ENCODE data around the gene EMP2.
"Not testable (repeated sequence)": the region's sequence is repeated elsewhere in the genome, so short reads cannot be mapped to it uniquely, and the experiment has no call there.

EMP2 gene

DNA sequence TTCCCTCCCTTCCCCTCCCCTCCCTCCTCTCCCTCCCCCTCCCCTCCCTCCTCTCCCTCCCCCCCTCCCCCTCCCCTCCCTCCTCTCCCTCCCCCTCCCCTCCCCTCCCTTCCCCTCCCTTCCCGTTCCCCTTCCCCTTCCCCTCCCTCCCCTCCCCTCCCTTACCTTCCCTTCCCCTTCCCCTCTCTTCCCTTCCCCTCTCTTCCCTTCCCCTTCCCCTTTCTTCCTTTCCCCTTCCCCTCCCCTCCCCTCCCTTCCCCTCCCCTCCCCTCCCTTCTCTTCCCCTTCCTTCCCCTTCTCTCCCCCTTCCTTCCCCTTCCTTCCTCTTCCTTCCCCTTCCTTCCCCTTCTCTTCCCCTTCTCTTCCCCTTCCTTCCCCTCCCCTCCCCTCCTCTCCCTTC is 61.1 kb downstream of the EMP2 start:
- DNase-seq, result no peak

DNA sequence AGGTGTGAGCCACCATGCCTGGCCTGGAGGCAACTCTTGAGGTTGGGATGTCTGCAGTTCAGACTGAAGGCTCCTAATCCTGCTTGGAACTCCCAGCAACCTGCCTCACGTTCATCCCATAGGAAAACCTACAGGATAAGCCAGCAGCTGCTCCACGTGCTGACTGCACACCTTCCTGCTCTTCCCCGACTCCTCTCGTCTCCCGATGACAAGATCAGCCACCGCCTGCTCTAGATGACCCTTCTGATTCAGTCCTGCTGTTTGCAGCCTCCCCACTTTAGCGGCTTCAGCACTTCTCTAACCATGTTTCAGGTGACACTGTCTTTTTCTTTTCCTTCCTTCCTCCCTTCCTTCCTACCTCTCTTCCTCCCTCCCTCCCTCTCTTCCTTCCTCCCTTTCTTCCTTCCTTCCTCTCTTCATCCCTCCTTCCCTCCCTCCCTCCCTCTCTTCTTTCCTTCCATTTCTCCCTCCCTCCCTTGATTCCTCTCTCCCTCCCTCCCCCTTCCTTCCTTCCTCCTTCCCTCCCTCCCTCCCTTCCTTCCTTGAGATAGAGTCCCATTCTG is 61.8 kb downstream of the EMP2 start:
- no peak for DNase-seq

DNA sequence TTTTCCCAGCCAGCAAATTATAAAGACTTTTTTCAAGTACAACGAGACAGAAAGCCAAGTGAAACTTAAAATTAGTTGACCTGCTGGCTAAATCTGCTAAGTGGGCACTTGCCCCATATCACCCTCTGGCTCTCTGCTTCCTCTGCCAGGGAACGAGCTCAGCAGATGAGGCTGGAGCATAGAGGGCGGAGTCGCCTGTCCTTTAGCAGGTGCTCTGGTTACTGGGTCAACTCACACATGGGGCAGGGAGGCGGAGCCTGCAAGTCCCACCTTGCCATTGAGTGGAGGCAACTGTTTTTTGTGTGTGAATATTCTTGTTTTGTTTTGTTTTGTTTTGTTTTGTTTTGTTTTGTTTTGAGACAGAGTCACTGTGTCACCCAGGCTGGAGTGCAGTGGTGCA is 62.5 kb downstream of the EMP2 start:
- no peak for DNase-seq

DNA sequence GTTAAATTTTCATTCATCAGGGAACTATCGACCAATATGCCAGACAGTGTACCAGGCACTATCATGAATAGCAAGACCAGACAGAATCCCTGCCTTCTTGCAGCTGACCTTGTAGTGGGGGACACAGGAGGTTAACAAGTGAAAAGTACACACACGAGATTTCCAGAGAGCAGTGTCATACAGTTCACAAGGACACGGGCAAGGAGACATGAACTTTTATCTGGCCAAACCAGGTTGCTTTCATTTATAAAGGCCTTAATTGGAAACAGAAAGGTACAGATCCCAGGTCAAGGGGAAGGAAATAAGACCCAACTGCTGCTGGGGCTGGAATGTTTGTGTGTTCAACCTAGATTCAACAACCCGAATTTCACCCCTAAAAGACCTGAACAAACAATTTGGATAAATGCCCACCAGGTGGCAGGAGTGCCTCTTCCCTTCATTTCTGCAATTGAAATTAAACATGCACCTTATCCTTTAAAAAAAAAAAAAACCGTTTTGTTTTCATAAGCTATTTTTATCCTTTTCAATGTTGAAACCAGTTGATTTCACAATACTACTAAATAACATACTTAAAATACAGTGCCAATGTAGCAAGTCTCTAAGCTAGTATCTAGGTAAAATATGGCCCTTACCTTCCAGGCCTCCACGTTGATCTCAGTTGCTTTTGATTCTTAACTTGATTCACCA is 65.9 kb downstream of the EMP2 start:
- peak; percentile 22 for DNase-seq

DNA sequence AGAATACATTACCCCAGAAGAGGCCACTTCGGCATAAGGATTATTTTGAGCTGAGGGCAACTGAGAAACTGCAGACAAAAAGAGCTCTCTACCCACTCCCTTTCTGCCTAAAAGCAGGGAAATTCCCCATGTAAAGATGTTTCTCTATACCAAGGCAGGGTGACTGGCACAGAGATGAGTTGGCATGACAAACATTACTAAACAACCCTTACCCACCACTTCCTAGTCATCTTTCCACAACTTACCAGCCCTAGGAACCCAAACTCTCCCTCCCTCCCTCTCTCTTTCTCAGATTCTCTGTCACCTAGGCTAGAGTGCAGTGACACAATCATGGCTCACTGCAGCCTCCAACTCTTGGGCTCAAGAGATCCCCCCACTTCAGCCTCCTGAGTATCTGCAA is 68.6 kb downstream of the EMP2 start:
- DNase-seq, result no peak

DNA sequence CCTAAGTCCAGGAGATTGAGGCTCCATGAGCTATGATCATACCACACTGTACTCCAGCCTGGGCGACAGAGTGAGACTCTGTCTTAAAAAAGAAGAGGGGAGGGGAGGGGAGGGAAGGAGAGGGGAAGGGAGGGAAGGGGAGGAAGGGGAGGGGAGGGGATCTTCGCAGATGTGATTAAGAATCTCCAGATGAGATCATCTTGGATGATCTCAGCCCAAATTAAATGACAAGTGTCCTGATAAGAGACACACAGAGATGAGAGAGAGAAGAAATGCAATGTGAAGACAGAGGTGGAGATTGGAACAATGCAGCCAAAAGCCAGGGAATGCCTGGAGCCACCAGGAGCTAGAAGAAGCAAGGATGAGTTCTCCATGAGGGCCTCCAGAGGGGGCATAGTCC is 70.1 kb downstream of the EMP2 start:
- DNase-seq, result no peak

DNA sequence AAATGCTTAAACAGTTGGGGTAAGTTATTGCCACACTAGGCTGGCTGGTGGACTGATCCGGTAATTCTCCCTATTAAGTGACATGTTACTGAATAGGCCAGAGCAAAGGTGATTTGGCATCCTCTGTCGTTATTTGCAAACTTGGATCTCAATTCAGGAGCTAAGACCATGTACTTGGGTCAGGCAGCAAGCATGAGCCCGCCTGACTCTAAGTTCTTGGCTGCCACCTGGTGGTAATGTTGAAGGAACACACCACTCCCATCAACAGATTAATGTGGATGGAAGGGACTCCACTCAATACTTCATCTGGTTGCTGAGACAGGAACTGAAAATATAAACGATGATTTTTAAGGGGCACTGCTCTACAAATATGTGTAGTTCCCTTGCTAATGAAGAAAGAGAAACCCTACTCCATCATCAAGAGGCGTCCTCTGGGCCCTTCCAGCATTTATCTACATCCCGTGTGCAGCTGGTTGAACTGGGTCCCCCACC is 70.8 kb downstream of the EMP2 start:
- DNase-seq, result peak; percentile 28

DNA sequence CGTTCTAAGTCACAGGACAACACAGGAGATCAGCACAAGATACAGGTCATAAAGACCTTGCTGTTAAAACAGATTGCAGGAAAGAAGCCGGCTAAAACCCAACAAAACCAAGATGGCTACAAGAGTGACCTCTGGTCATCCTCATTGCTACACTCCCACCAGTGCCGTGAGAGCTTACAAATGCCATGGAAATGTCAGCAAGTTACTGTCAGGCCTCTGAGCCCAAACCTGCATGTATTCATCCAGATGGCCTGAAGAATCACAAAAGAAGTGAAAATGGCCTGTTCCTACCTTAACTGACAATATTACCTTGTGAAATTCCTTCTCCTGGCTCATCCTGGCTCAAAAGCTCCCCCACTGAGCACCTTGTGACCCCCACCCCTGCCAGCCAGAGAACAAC is 75.1 kb downstream of the EMP2 start:
- DNase-seq, result not testable (repeated sequence)

DNA sequence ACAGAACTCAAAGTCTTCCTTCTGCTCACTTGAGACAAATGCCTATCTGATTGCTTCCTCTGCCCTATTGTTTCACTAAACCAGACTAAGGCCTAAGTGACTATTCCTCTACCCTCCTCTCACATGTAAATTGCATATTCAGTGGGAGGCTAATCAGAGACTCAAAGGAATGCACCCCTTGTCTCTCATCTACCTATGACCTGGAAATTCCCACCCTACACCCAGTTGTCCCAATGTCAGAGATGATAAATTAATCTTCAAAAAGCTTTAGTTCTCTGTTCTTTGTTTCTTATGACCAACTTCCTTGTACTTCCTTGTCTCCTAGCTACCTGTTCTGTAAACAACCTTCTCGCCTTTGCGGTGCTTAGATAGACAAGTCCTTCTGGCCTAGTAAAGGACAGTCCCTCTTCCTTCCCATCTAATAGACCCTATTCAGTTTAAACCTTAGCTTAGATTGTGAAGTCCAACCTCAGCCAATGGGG is 76.0 kb downstream of the EMP2 start:
- DNase-seq, result no peak

DNA sequence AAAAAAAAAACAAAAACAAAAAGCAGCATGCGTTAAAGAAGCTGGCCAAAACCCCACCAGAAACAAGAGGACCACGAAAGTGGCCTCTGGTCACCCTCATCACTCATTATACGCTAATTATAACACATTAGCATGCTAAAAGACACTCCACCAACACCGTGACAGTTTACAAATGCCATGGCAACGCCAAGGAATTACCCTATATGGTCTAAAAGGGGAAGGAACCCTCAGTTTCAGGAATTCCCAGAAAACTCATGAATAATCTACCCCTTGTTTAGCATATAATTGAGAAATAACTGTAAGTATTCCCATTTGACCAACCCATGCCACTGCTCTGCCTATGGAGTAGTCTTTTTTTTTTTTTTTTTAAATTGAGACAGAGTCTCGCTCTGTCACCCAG is 77.6 kb downstream of the EMP2 start:
- DNase-seq, result no peak

DNA sequence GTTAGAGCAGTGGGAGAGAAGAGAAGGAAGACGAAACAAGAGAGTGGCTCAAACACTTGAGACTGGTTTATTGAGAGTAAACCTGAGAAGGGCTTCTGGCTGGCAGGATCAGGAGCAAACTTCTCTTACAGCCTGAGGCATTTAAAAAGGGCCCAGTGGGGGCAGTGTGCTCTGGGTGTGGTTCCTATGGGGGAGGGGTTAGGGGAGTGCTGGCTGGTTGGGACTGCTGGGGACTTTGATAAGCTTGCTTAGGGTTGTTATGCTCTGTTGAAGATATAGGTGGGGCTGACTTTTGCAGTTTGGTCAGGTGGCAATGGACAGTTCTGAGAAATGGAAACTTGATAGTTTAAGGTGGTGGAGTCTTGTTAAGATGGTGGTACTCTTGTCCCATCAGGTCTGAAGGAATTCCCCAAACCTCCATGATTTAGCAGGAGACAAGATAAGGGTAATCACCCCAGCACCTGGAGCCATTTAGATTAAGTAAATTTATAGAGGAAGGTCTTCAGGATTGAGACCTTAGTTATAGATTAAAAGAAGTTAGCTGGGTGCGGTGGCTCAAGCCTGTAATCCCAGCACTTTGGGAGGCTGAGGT is 79.3 kb downstream of the EMP2 start:
- DNase-seq, result no peak

DNA sequence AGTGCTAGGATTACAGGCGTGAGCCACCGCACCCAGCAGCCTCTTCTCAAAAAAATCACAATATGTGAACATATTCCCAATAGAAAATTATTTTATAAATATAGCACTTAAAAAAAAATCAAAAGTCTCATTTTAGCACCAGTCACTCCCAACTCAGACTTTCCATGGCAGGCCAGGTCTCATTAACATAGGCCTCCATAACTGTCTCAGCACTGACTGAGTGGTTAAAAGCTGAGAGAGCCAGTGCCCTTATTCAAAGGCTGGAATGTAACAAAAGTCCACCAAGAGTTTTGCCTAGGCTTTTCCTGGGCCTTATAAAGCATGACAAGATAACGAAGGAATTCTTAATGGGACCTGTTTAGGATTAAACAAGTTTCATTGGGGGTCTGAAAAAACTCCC is 79.8 kb downstream of the EMP2 start:
- no peak for DNase-seq

DNA sequence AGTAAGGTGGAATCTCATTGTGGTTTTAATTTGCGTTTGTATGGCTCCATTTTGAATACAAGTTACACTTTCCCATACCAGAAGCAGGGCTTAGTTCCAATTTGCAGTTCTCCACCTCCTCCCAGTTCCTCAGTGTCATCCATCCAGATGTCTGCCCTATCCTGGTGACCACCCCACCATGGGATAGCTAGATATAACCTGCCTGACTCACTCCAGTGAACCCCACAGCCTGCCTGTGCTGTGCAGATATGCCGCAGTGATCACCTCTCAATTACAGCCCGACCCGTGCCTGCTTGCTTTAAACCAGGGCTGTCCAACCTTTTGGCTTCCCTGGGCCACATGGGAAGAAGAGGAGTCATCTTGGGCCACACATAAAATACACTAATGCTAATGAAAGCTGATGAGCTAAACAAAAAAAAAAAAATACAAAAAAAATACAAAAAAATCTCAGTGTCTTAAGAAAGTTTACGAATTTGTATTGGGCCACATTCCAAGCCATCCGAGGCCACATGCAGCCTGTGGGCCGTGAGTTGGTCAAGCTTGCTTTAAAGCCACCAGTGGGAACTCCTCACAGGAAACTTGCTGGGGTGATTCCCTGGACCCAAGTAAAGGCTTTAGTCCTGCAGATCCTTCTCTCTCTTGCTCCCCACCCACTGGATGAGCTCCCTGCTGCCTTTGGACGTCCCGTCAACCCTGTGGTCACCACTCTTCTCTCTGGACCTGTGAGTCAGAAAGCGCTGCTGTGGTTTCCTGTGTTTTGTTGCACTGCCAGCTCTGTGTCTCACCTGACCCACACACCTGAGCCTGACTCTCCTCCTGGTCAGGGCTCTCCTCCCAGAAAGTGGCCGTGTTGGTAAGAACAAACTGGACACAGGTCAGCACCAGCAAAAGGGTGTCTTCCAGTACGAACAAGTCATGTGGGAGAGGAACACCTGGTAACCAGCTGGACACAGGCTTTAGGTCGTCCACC is 83.0 kb downstream of the EMP2 start:
- no peak for DNase-seq

DNA sequence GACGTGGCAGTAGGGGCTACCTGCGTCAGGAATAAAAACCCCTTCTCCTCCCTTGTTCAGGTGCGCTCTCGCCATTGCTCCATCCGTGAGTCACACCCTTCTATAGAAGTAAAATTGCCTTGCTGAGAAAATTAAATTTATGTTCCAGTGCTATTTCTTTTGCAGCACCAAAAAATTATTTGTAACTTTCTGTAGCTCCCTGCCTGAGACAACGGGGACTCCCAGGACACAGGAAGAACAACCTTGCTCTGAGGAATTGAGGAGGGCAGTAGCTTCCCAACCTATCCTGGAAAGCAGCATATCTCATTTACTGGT is 85.4 kb downstream of the EMP2 start:
- DNase-seq, result no peak

DNA sequence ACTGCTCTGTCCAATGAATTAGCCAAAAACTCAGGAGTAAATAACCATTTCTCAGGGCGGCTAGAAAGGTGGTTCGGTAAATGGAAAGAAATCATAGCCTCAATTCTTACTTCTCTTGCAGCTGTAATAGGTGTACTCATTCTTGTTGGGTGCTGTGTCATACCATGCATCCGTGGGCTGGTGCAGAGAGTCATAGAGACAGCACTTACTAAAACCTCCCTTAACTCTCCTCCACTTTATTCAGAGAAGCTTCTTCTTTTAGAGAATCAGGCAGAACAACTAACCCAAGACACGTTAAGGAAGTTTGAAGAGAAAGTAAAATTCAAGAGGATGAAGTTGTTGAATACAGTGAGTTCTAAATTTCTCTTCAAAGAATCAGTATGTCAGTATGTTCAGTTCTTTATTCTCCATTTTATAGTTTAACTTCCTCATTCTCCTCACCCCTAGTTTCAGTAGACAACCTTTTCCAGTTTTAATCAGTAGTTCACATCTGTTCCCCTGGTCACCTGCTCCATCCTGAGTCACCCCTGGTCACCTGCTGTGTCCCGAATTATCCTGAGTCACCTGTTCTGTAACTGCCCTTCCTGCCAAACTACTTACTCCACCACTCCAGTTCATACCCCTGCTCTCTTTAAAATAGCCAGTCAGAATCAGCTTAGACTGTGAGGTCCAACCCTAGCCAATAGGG is 85.9 kb downstream of the EMP2 start:
- DNase-seq, result no peak

DNA sequence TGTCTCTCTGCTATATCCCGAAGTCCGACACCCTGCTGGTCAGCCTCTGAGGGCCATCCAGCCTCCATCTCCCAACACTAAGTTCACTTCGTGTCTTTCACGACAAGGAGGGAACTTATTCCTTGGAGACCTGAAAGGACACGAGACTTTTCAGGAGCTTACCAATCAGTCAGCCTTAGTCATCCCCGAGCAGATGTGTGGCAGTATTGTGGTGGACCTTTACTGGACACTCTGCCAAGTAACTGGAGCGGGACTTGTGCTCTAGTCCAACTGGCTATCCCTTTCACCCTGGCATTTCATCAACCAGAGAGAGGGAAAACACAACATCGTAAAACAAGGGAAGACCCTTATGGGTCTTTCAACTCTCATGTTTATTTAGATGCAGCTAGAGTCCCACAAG is 87.1 kb downstream of the EMP2 start:
- no peak for DNase-seq

DNA sequence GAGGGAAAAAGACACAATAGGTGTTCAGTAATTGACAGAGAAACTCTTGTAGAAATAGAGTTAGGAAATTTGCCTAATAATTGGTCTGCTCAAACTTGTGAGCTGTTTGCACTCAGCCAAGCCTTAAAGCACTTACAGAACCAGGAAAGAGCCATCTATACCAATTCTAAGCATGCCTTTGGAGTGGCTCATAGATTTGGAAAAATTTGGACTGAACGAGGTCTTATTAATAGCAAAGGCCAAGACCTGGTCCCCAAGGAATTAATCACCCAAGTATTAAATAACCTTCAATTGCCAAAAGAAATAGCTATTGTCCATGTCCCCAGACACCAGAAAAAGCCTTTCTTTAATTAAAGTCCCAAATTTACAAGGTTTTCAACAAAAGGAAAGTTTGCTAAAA is 90.3 kb downstream of the EMP2 start:
- no peak for DNase-seq

DNA sequence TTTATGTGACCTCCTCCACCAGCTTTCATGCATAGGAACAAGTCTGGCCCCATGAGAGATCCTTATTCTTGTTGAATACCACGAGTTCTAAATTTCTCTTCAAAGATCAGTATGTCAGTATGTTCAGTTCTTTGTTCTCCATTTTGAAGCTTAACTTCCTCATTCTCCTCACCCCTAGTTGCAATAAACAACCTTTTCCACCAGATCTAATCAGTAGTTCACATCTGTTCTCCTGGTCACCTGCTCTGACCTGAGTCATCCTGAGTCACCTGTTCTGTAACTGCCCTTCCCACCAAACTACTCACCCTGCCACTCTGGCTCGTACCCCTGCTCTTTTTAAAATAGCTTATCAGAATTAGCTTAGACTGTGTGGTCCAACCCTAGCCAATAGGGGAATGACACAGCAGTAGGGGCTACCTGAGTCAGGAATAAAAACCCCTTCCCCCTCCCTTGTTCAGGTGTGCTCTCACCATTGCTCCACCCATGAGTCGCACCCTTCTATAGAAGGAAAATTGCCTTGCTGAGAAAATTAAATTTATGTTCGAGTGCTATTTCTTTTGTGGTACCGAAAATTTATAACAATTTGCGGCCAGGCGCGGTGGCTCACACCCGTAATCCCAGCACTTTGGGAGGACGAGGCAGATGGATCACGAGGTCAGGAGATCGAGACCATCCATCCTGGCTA is 94.6 kb downstream of the EMP2 start:
- DNase-seq, result no peak

DNA sequence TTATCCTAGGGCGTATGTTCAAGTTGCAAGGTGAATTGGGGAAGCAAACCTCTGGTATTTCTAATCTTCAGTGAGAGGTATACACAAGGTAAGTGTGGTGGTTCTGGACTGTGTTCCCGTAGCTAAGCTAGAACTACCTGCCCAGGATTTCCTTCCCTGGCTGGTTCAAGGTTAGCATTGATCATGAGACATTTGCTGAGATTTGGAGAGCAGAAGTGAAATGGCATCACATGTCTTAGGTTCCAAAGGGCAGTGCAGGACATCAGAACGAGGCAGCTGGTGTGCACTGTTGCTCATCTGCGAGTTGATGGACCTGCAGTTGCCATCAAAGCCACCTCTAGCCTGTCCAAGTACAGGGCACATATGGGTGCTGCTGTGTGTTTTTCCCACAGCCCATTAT is 95.2 kb downstream of the EMP2 start:
- DNase-seq, result no peak

DNA sequence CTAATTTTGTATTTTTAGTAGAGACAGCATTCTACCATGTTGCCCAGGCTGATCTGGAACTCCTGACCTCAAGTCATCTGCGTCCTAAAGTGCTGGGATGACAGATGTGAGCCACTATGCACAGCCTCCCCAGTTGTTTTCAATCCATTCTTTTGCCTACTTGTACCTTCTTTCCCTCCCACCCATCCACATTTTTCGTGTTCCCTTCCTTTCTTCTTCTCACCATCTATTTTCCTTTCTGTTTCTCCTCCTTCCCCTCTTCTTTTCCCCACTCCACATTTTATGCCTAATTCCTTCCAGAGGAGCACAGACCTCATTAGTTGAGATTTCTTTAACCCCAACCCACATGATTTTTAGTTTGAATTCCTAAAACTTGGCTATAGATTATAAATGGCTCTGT is 100.2 kb downstream of the EMP2 start:
- no peak for DNase-seq

All from effector CD8-positive, alpha-beta T cell (primary cell).